ENCODE results near the gene INVS.

INVS gene

DNA sequence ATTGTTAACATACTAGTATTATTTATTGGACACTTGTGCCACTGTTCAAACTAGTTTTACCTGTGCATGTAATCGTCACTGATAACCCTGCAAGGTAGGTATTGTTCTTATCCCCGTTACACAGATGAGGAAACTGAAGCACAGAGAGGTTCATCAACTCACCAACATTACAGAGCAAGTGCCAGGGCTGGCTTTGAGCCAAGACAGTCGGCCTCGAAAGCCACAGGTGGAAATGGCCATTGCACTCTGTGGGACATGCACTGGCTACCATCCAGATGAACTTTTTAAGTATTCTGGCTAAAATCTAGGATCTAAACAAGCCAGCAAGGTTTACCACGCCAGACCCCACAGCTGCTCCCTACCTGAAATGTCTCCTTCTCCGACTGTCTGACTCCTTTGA, 195.8 kb downstream of the INVS start:
- Histone ChIP-seq H3K79me2 (ENCODE audit: insufficient read depth, low read length) (no peaks in the 10 kb centered on the region), H3K4me1 (ENCODE audit: insufficient read depth, low read length) (no peaks in the 10 kb centered on the region), H3K27me3 (ENCODE audit: insufficient read depth, low read length, poor library complexity) (no peaks in the 10 kb centered on the region), H3K36me3 (ENCODE audit: insufficient read depth, low read length) (peaks cover 89% of the 10 kb centered on the region), H3K4me2 (ENCODE audit: insufficient read depth, low read length) (no peak overlapping the region), H3K27ac (ENCODE audit: low read length) (no peak overlapping the region), H3K9ac (ENCODE audit: low read depth, low read length) (no peak overlapping the region), H4K20me1 (ENCODE audit: insufficient read depth, low read length) (0 out of 2 replicates have a peak, but pooled peaks cover 3% of the 10 kb centered on the region), H3K9me3 (ENCODE audit: insufficient read depth, low read length, severe bottlenecking) (no peaks in the 10 kb centered on the region), H3K4me3 (ENCODE audit: low read depth in 1 of 2, low read length in 2 of 2) (no peak overlapping the region), H2AFZ (ENCODE audit: low read depth, low read length) (no peak overlapping the region)
- ATAC-seq (ENCODE audit: insufficient read depth, low read depth) = no peak
- DNase-seq = no peak
- no peak for TF ChIP-seq EZH2 (IDR thresholded peaks at IDR 0.05; ENCODE audit: borderline replicate concordance, low read depth, low read length, severe bottlenecking)
- TF ChIP-seq, protein P1, sequence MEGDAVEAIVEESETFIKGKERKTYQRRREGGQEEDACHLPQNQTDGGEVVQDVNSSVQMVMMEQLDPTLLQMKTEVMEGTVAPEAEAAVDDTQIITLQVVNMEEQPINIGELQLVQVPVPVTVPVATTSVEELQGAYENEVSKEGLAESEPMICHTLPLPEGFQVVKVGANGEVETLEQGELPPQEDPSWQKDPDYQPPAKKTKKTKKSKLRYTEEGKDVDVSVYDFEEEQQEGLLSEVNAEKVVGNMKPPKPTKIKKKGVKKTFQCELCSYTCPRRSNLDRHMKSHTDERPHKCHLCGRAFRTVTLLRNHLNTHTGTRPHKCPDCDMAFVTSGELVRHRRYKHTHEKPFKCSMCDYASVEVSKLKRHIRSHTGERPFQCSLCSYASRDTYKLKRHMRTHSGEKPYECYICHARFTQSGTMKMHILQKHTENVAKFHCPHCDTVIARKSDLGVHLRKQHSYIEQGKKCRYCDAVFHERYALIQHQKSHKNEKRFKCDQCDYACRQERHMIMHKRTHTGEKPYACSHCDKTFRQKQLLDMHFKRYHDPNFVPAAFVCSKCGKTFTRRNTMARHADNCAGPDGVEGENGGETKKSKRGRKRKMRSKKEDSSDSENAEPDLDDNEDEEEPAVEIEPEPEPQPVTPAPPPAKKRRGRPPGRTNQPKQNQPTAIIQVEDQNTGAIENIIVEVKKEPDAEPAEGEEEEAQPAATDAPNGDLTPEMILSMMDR (IDR thresholded peaks at IDR 0.05; ENCODE audit: borderline replicate concordance, extremely low read depth, low read length, poor library complexity, severe bottlenecking) = no peak

DNA sequence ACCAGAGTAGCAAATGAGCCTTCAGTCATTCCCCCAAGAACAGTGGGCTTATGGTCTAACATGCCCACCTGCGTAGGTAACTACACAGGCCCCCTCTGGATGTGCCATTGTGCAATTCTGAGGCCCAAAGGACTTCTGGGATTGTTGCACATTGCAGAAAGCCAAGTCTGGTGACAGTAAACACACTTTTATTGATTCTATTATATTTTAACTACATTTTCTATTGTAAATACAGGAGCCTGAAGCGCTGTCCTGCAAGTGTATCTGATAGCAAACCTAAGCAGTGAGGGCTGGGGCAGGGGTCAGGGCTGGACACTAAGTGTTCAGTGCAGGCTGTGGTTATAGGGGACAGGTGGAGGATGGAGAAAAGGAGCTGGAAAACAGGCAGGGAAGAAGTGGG, 196.2 kb downstream of the INVS start:
- ATAC-seq (ENCODE audit: insufficient read depth, low read depth) (no peak), DNase-seq (no peak)
- no peak overlapping the region for H3K27ac ChIP-seq (ENCODE audit: low read length)
- H2AFZ ChIP-seq (ENCODE audit: low read depth, low read length) = no peak overlapping the region
- H3K36me3 ChIP-seq (ENCODE audit: insufficient read depth, low read length) = peaks cover 93% of the 10 kb centered on the region
- H3K27me3 ChIP-seq (ENCODE audit: insufficient read depth, low read length, poor library complexity) = no peaks in the 10 kb centered on the region
- no peak overlapping the region for H3K9ac ChIP-seq (ENCODE audit: low read depth, low read length)
- no peak overlapping the region for H3K4me3 ChIP-seq (ENCODE audit: low read depth in 1 of 2, low read length in 2 of 2)
- H3K79me2 ChIP-seq (ENCODE audit: insufficient read depth, low read length) = no peaks in the 10 kb centered on the region
- no peaks in the 10 kb centered on the region for H3K9me3 ChIP-seq (ENCODE audit: insufficient read depth, low read length, severe bottlenecking)
- no peak overlapping the region for H3K4me2 ChIP-seq (ENCODE audit: insufficient read depth, low read length)
- H4K20me1 ChIP-seq (ENCODE audit: insufficient read depth, low read length) = 0 out of 2 replicates have a peak, but pooled peaks cover 3% of the 10 kb centered on the region
- TF ChIP-seq EZH2 (IDR thresholded peaks at IDR 0.05; ENCODE audit: borderline replicate concordance, low read depth, low read length, severe bottlenecking) = no peak
- TF ChIP-seq, protein P1 (IDR thresholded peaks at IDR 0.05; ENCODE audit: borderline replicate concordance, extremely low read depth, low read length, poor library complexity, severe bottlenecking) = no peak
- H3K4me1 ChIP-seq (ENCODE audit: insufficient read depth, low read length) = no peaks in the 10 kb centered on the region

DNA sequence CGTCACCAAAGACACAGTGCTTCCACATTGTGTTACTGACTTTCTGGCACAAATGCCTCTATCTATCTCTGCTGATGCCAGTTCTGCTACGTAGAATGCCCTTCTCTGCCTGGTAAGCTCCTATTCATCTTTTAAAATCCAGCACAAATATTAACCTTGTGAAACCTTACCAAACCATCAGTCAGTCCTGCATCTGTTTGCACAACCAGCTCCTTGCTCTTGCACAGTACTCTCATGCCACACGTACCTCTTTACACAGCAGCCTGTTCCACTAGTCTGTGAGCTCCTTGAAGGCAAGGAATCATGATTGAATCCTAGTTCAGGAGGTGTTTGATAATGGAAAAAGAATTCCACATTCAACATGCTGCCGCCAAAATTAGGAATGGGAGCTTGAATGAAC, 197.4 kb downstream of the INVS start:
- no peak for ATAC-seq (ENCODE audit: insufficient read depth, low read depth)
- H3K9ac ChIP-seq (ENCODE audit: low read depth, low read length) = no peak overlapping the region
- no peak for DNase-seq
- H3K4me2 ChIP-seq (ENCODE audit: insufficient read depth, low read length) = no peak overlapping the region
- no peaks in the 10 kb centered on the region for H3K9me3 ChIP-seq (ENCODE audit: insufficient read depth, low read length, severe bottlenecking)
- no peak overlapping the region for H2AFZ ChIP-seq (ENCODE audit: low read depth, low read length)
- no peak overlapping the region for H3K27ac ChIP-seq (ENCODE audit: low read length)
- H4K20me1 ChIP-seq (ENCODE audit: insufficient read depth, low read length) = 0 out of 2 replicates have a peak, but pooled peaks cover 3% of the 10 kb centered on the region
- H3K4me3 ChIP-seq (ENCODE audit: low read depth in 1 of 2, low read length in 2 of 2) = no peak overlapping the region
- H3K27me3 ChIP-seq (ENCODE audit: insufficient read depth, low read length, poor library complexity) = no peaks in the 10 kb centered on the region
- no peaks in the 10 kb centered on the region for H3K4me1 ChIP-seq (ENCODE audit: insufficient read depth, low read length)
- H3K79me2 ChIP-seq (ENCODE audit: insufficient read depth, low read length) = no peaks in the 10 kb centered on the region
- H3K36me3 ChIP-seq (ENCODE audit: insufficient read depth, low read length) = peaks cover 95% of the 10 kb centered on the region
- TF ChIP-seq EZH2 (IDR thresholded peaks at IDR 0.05; ENCODE audit: borderline replicate concordance, low read depth, low read length, severe bottlenecking) = no peak
- TF ChIP-seq, protein P1 (IDR thresholded peaks at IDR 0.05; ENCODE audit: borderline replicate concordance, extremely low read depth, low read length, poor library complexity, severe bottlenecking) = no peak

DNA sequence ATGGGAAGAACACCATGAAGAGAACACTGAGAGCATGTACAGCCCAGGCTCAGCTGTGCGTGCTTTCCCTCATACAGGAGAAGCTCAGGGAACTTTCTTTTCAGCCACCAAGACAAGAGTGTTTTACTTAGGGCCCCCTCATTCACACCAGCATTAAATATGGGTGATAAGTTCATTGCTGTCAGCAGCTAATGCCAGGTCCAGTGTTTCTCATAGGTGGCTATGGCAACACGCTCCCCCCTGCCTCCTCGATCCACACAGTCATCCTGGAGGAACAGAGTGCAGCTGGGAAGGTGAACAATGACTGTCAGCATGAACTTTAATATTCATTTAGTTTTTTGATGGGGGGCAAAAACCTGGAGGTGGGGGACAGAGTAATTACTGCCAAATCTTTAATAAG, 199.3 kb downstream of the INVS start:
- H4K20me1 ChIP-seq (ENCODE audit: insufficient read depth, low read length) = peaks cover 3% of the 10 kb centered on the region; the same call in 1 of the 2 replicates
- peaks cover 95% of the 10 kb centered on the region for H3K36me3 ChIP-seq (ENCODE audit: insufficient read depth, low read length)
- no peaks in the 10 kb centered on the region for H3K4me1 ChIP-seq (ENCODE audit: insufficient read depth, low read length)
- ATAC-seq (ENCODE audit: insufficient read depth, low read depth) (no peak), DNase-seq (no peak)
- peaks cover under 1% of the 10 kb centered on the region; the same call in 1 of the 2 replicates for H3K79me2 ChIP-seq (ENCODE audit: insufficient read depth, low read length)
- H3K4me2 ChIP-seq (ENCODE audit: insufficient read depth, low read length) = no peak overlapping the region
- TF ChIP-seq, protein P1 (IDR thresholded peaks at IDR 0.05; ENCODE audit: borderline replicate concordance, extremely low read depth, low read length, poor library complexity, severe bottlenecking) = no peak
- no peak overlapping the region for H3K9ac ChIP-seq (ENCODE audit: low read depth, low read length)
- H3K4me3 ChIP-seq (ENCODE audit: low read depth in 1 of 2, low read length in 2 of 2) = no peak overlapping the region
- no peak overlapping the region for H2AFZ ChIP-seq (ENCODE audit: low read depth, low read length)
- H3K27ac ChIP-seq (ENCODE audit: low read length) = no peak overlapping the region
- no peaks in the 10 kb centered on the region for H3K27me3 ChIP-seq (ENCODE audit: insufficient read depth, low read length, poor library complexity)
- no peaks in the 10 kb centered on the region for H3K9me3 ChIP-seq (ENCODE audit: insufficient read depth, low read length, severe bottlenecking)
